K562 (cell line): Measurements from ENCODE around the gene DLX6. TPM values are rescaled to one million over a fixed set of nuclear protein-coding genes. Genes with fewer than 3 reads are reported as not detected.

ENCODE experiments used
- CBFB ChIP-seq: sonication (generic); formaldehyde crosslinking; IDR thresholded peaks from 2 replicates; pipeline ENCODE4 v1.4.0; 2020; ENCODE audit warnings: mild to moderate bottlenecking, missing genetic modification reagents
- CHD1 ChIP-seq: fragments of 200-600 bp; sonication (generic); IDR thresholded peaks from one replicate; pipeline ENCODE4 v1.6.1; 2012; ENCODE audit warnings: mild to moderate bottlenecking, moderate library complexity, low read length, inconsistent platforms
- KAT7 ChIP-seq: sonication (generic); formaldehyde crosslinking; IDR thresholded peaks from 2 replicates; pipeline ENCODE4 v1.8.0; 2022; ENCODE audit warnings: missing genetic modification reagents, mild to moderate bottlenecking, borderline replicate concordance
- L3MBTL2 ChIP-seq: fragments of 450-650 bp; IDR thresholded peaks from 2 replicates; pipeline ENCODE4 v1.6.1; 2016; ENCODE audit warnings: mild to moderate bottlenecking, moderate library complexity
- MED1 ChIP-seq: sonication (generic); formaldehyde crosslinking; IDR thresholded peaks from 2 replicates; pipeline ENCODE4 v1.8.1; 2023; ENCODE audit warnings: missing genetic modification reagents, borderline replicate concordance
- MYNN ChIP-seq, 2 experiments: sonication (generic); formaldehyde crosslinking in 1 of 2; IDR thresholded peaks; 2 replicates each; pipeline versions ENCODE4 v1.5.0 to v1.6.1; 2016 to 2020; ENCODE audit warnings: antibody characterized with exemption in 1 of 2, missing genetic modification reagents in 1 of 2
- NR0B1 ChIP-seq: fragments of 450-650 bp; IDR thresholded peaks from one replicate; pipeline ENCODE4 v1.6.1; 2018; ENCODE audit warnings: mild to moderate bottlenecking, moderate library complexity; ENCODE audit not compliant: partially characterized antibody
- SETDB1 ChIP-seq: IDR thresholded peaks from one replicate; pipeline ENCODE4 v1.6.1; 2012; ENCODE audit warnings: low read length, control low read depth, inconsistent platforms
- SMAD2 ChIP-seq: fragments of 150-350 bp; IDR thresholded peaks from 2 replicates; pipeline ENCODE4 v1.6.1; 2014; ENCODE audit warnings: low read depth, mild to moderate bottlenecking, low read length
- ZEB2 ChIP-seq: fragments of 450-650 bp; IDR thresholded peaks from 2 replicates; pipeline ENCODE4 v1.6.1; 2016
- ZNF12 ChIP-seq: sonication (generic); formaldehyde crosslinking; IDR thresholded peaks from 2 replicates; pipeline ENCODE4 v1.4.0; 2020; ENCODE audit warnings: mild to moderate bottlenecking, missing genetic modification reagents
- ZNF184 ChIP-seq: sonication (generic); formaldehyde crosslinking; IDR thresholded peaks from 2 replicates; pipeline ENCODE4 v1.5.0; 2020; ENCODE audit warnings: missing genetic modification reagents
- ZNF274 ChIP-seq: IDR thresholded peaks from 2 replicates; pipeline ENCODE4 v1.6.1; 2011; ENCODE audit warnings: low read depth, mild to moderate bottlenecking, low read length, moderate library complexity, borderline replicate concordance
- ZNF318 ChIP-seq, 2 experiments: fragments of 450-650 bp; IDR thresholded peaks; 2 replicates each; pipeline ENCODE4 v1.6.1; 2016; ENCODE audit warnings: mild to moderate bottlenecking in 2 of 2, borderline replicate concordance in 1 of 2, low read depth in 1 of 2, moderate library complexity in 1 of 2
- polyA plus RNA-seq, 8 experiments: library from polyadenylated mRNA; depleted of rRNA in 4 of 8; stranded (reverse) in 5 of 8; unstranded in 3 of 8; fragments of >200 nt; fragmentation: Nextera tagmentation in 2 of 8; fragmentation: Illumina TruSeq in 1 of 8; extraction: Ambion mirVana in 2 of 8; extraction: Trizol in 1 of 8; gene quantifications; 2 replicates each; pipeline versions ENCODE4 v1.2.1 to v1.2.3, GENCODE V29; 2011 to 2014; ENCODE audit warnings: inconsistent platforms in 1 of 8, missing spikeins in 1 of 8
- total RNA-seq, 7 experiments: library from RNA; depleted of rRNA in 6 of 7; stranded (reverse); fragments of >200 nt in 6 of 7; fragmentation: Illumina TruSeq in 2 of 7; extraction: Trizol in 2 of 7; gene quantifications; 2 replicates each; pipeline versions ENCODE4 v1.2.1 to v1.2.3, GENCODE V29; 2011 to 2021; ENCODE audit warnings: low replicate concordance in 1 of 7

The DLX6 gene
- total and polyA plus RNA-seq, 9 of the 15 experiments (the other 6 are each of a cell fraction or from before 2014, with no cell fraction given) = not detected

GRCh38 chr7:97011104-97011503 is 5.8 kb downstream of the DLX6 start (continued):
- no peak for TF ChIP-seq ZNF318 (IDR thresholded peaks at IDR 0.05; ENCODE audit: borderline replicate concordance in 1 of 2, low read depth in 1 of 2)
- TF ChIP-seq KAT7 = no peak
- TF ChIP-seq L3MBTL2 = no peak
- TF ChIP-seq ZEB2 = no peak
- TF ChIP-seq ZNF274 = no peak
- TF ChIP-seq CHD1 = no peak
- no peak for TF ChIP-seq MED1 (CRISPR knock-in tag)
- TF ChIP-seq ZNF12 (CRISPR knock-in tag) = no peak
- TF ChIP-seq ZNF184 (CRISPR knock-in tag) = no peak
- no peak for TF ChIP-seq NR0B1
- TF ChIP-seq MYNN (IDR thresholded peaks at IDR 0.05) = no peak
- no peak for TF ChIP-seq MYNN (CRISPR knock-in tag; IDR thresholded peaks at IDR 0.05)
- TF ChIP-seq SMAD2 = no peak
- no peak for TF ChIP-seq CBFB (CRISPR knock-in tag)
- no peak for TF ChIP-seq SETDB1
